ENCODE data around the gene CDC42EP4. TPM values are rescaled to one million over a fixed set of nuclear protein-coding genes. Genes with fewer than 3 reads are reported as not detected.
A peak's percentile ranks its signal among the peaks of the same experiment; 100 is the strongest.

Gene CDC42EP4
- total and polyA plus RNA-seq, 9 of the 15 experiments (the other 6 are each of a cell fraction or from before 2014, with no cell fraction given): 0.65 to 20.8 (median 12.3) TPM

- no peak for TF ChIP-seq ZNF507 (tag; conservative IDR thresholded peaks at IDR 0.05)
Measured at GRCh38 chr17:73348829-73349095, 37.0 kb upstream of the CDC42EP4 start (continued).

GRCh38 chr17:73348018-73348828, 36.4 kb upstream of the CDC42EP4 start:
- Histone ChIP-seq H3K79me2 (ENCODE audit: control insufficient read depth, insufficient read depth, low read length) (no peaks in the 10 kb centered on the region), H3K27me3 (ENCODE audit: control insufficient read depth in 2 of 2, insufficient read depth in 2 of 2, low read length in 2 of 2) (peaks cover 30 to 79% of the 10 kb centered on the region in 2 experiments; a peak in 4 of 5 replicates), H2AFZ (ENCODE audit: low read depth, low read length) (no peak overlapping the region), H4K20me1 (replicated peaks; ENCODE audit: control insufficient read depth, insufficient read depth, low read length) (no peaks in the 10 kb centered on the region), H3K4me3 (no peak overlapping the region), H3K36me3 (ENCODE audit: control insufficient read depth, insufficient read depth, low read length) (no peaks in the 10 kb centered on the region), H3K4me2 (ENCODE audit: insufficient read depth, low read length) (no peak overlapping the region), H3K27ac (ENCODE audit: extremely low read depth, low read depth, low read length) (no peak overlapping the region), H3K9me1 (ENCODE audit: control insufficient read depth, insufficient read depth, low read length) (no peaks in the 10 kb centered on the region), H3K9me3 (replicated peaks; ENCODE audit: control insufficient read depth, insufficient read depth, low read depth, low read length) (no peaks in the 10 kb centered on the region), H3K9ac (ENCODE audit: insufficient read depth in 1 of 2, low read depth in 2 of 2, low read length in 2 of 2) (no peak overlapping the region), H3K4me1 (replicated peaks in 1 of 2; ENCODE audit: control insufficient read depth in 2 of 2, insufficient read depth in 2 of 2, low read length in 2 of 2) (peaks cover 0 to 11% of the 10 kb centered on the region in 2 experiments; a peak in 2 of 5 replicates)
- POLR2A ChIA-PET: interaction anchor here (1.1 kb wide), 1 partner anchor 37 kb away, joined by 4 read pairs; no protein-coding TSS in a partner anchor
- WGBS (ENCODE audit: insufficient coverage, low coverage, missing lambda C conversion rate): 6% methylated on average over 19 of the region's 19 CpGs
- DNase-seq (ENCODE audit: extremely low read depth in 1 of 4, low spot score in 3 of 4) (no peak), ATAC-seq (peak; percentile 10; the same call in 1 of the 3 replicates), FAIRE-seq (no peak)
- intact Hi-C loops (cut with micrococcal nuclease) (no loop called here), in situ Hi-C loops (cut with MboI) (no loop called here)
- no TSS peak for BruUV-seq (replicated peaks)
- CTCF ChIA-PET (ENCODE audit: low intra/inter-chr PET ratio): no interaction called here
- TF ChIP-seq TFAP4 (CRISPR knock-in tag; IDR thresholded peaks at IDR 0.05; ENCODE audit: borderline replicate concordance) (no peak), SOX6 (IDR thresholded peaks at IDR 0.05) (no peak), CTCF (IDR thresholded peaks at IDR 0.05 in 2 of 3, conservative IDR thresholded peaks at IDR 0.05 in 1 of 3; ENCODE audit: insufficient read depth in 2 of 3, low read depth in 1 of 3, low read length in 3 of 3) (0 out of 6 replicates have a peak, but pooled peaks of 1 of the 3 experiments have one; percentile 19), SETDB1 (IDR thresholded peaks at IDR 0.05; ENCODE audit: low read length) (no peak)
